ENCODE results near the gene ZFP91.
A peak's percentile ranks its signal among the peaks of the same experiment; 100 is the strongest.

Gene ZFP91

GRCh38 chr11:58573451-58574104 lies 5.3 kb upstream of the ZFP91 start:
- H3K4me2 ChIP-seq (ENCODE audit: low read length) = no peak overlapping the region
- H3K27ac ChIP-seq = no peak overlapping the region
- H3K36me3 ChIP-seq (ENCODE audit: control insufficient read depth, insufficient read depth, low read length) = no peaks in the 10 kb centered on the region
- no peak overlapping the region for H2AFZ ChIP-seq
- H3K79me2 ChIP-seq = peaks cover 3% of the 10 kb centered on the region
- TF ChIP-seq, protein P1, sequence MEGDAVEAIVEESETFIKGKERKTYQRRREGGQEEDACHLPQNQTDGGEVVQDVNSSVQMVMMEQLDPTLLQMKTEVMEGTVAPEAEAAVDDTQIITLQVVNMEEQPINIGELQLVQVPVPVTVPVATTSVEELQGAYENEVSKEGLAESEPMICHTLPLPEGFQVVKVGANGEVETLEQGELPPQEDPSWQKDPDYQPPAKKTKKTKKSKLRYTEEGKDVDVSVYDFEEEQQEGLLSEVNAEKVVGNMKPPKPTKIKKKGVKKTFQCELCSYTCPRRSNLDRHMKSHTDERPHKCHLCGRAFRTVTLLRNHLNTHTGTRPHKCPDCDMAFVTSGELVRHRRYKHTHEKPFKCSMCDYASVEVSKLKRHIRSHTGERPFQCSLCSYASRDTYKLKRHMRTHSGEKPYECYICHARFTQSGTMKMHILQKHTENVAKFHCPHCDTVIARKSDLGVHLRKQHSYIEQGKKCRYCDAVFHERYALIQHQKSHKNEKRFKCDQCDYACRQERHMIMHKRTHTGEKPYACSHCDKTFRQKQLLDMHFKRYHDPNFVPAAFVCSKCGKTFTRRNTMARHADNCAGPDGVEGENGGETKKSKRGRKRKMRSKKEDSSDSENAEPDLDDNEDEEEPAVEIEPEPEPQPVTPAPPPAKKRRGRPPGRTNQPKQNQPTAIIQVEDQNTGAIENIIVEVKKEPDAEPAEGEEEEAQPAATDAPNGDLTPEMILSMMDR (IDR thresholded peaks at IDR 0.05) = no peak
- no peaks in the 10 kb centered on the region for H3K27me3 ChIP-seq (ENCODE audit: control insufficient read depth, insufficient read depth, low read length)
- H3K9me3 ChIP-seq (ENCODE audit: control insufficient read depth, low read length) = no peaks in the 10 kb centered on the region
- H3K4me1 ChIP-seq = no peaks in the 10 kb centered on the region
- H3K9ac ChIP-seq = no peak overlapping the region
- no peak overlapping the region for H3K4me3 ChIP-seq (ENCODE audit: low read depth, low read length)

- TF ChIP-seq, protein P1 (IDR thresholded peaks at IDR 0.05) = no peak
- H2AFZ ChIP-seq = no peak overlapping the region
- no peak overlapping the region for H3K9ac ChIP-seq
- no peak overlapping the region for H3K4me2 ChIP-seq (ENCODE audit: low read length)
- H3K4me1 ChIP-seq = no peaks in the 10 kb centered on the region
- no peaks in the 10 kb centered on the region for H3K36me3 ChIP-seq (ENCODE audit: control insufficient read depth, insufficient read depth, low read length)
- H3K4me3 ChIP-seq (ENCODE audit: low read depth, low read length) = no peak overlapping the region
- H3K9me3 ChIP-seq (ENCODE audit: control insufficient read depth, low read length) = no peaks in the 10 kb centered on the region
- peaks cover under 1% of the 10 kb centered on the region for H3K79me2 ChIP-seq
- no peak overlapping the region for H3K27ac ChIP-seq
- no peaks in the 10 kb centered on the region for H3K27me3 ChIP-seq (ENCODE audit: control insufficient read depth, insufficient read depth, low read length)
Observed at GRCh38 chr11:58574881-58575280, 4.0 kb upstream of the ZFP91 start.

GRCh38 chr11:58575377-58576020 lies 3.4 kb upstream of the ZFP91 start, which contains the start of gene LPXN:
LPXN (minus strand) TSS chr11:58575856; CDS start chr11:58575772, 84 bp downstream.
- Histone ChIP-seq H3K36me3 (ENCODE audit: control insufficient read depth, insufficient read depth, low read length) (no peaks in the 10 kb centered on the region), H3K4me1 (no peaks in the 10 kb centered on the region), H3K27me3 (ENCODE audit: control insufficient read depth, insufficient read depth, low read length) (no peaks in the 10 kb centered on the region), H3K4me2 (ENCODE audit: low read length) (no peak within 1 kb of the TSS), H3K4me3 (ENCODE audit: low read depth, low read length) (no peak within 1 kb of the TSS), H3K79me2 (no peaks in the 10 kb centered on the region), H3K9me3 (ENCODE audit: control insufficient read depth, low read length) (no peaks in the 10 kb centered on the region), H3K27ac (peak within 1 kb of the TSS; percentile 99), H2AFZ (no peak within 1 kb of the TSS), H3K9ac (no peak within 1 kb of the TSS)
- TF ChIP-seq, protein P1 (IDR thresholded peaks at IDR 0.05) = no peak

GRCh38 chr11:58576887-58577471 lies 1.9 kb upstream of the ZFP91 start:
- Histone ChIP-seq H3K9me3 (ENCODE audit: control insufficient read depth, low read length) (no peaks in the 10 kb centered on the region), H3K27ac (peak overlapping the region; percentile 99), H3K27me3 (ENCODE audit: control insufficient read depth, insufficient read depth, low read length) (no peaks in the 10 kb centered on the region), H3K36me3 (ENCODE audit: control insufficient read depth, insufficient read depth, low read length) (no peaks in the 10 kb centered on the region), H3K4me3 (ENCODE audit: low read depth, low read length) (peak overlapping the region; percentile 99), H3K4me2 (ENCODE audit: low read length) (peak overlapping the region; percentile 92), H2AFZ (peak overlapping the region; percentile 70), H3K79me2 (peaks cover 8% of the 10 kb centered on the region), H3K9ac (no peak overlapping the region), H3K4me1 (no peaks in the 10 kb centered on the region)
- TF ChIP-seq, protein P1 (IDR thresholded peaks at IDR 0.05) = peak; percentile 39

All from parathyroid adenoma (tissue), 2 donors.